ENCODE data around the gene SPPL3. TPM values are rescaled to one million over a fixed set of nuclear protein-coding genes. Genes with fewer than 3 reads are reported as not detected.
A peak's percentile ranks its signal among the peaks of the same experiment; 100 is the strongest.

SPPL3 gene
- total and polyA plus RNA-seq, 2 experiments from 2014 or later, result 10.9 to 27.8 TPM

- H3K27ac Mint-ChIP-seq, result no peak overlapping the region
- no peak overlapping the region for H2AFZ ChIP-seq
- H3K79me2 ChIP-seq (replicated peaks; ENCODE audit: insufficient read depth), result no peaks in the 10 kb centered on the region
- H3K4me3 Mint-ChIP-seq, result no peak overlapping the region
- peaks cover 11% of the 10 kb centered on the region for H3K36me3 Mint-ChIP-seq (ENCODE audit: low read depth)
- no peak overlapping the region for H3K4me2 ChIP-seq
- H3F3A ChIP-seq (replicated peaks; ENCODE audit: low read depth), result no peaks in the 10 kb centered on the region
- H3K27me3 ChIP-seq (ENCODE audit: insufficient read depth), result no peaks in the 10 kb centered on the region
- peaks cover 4% of the 10 kb centered on the region for H3K27me3 Mint-ChIP-seq (ENCODE audit: insufficient read depth, low read depth, poor library complexity)
- no peak overlapping the region for H3K27ac ChIP-seq (ENCODE audit: low read depth)
- TF ChIP-seq CTCF (conservative IDR thresholded peaks at IDR 0.05; ENCODE audit: low read depth in 2 of 2) (peak; percentile 50 to 71), JUNB (IDR thresholded peaks at IDR 0.05; ENCODE audit: unreplicated experiment) (no peak)
- no peaks in the 10 kb centered on the region for H3K4me1 Mint-ChIP-seq
- peak; percentile 68 for DNase-seq (ENCODE audit: low spot score)
- H3K4me1 ChIP-seq (ENCODE audit: insufficient read depth), result no peaks in the 10 kb centered on the region
- no peaks in the 10 kb centered on the region for H3K36me3 ChIP-seq (ENCODE audit: insufficient read depth)
- peaks cover 11% of the 10 kb centered on the region; the same call in 2 of the 3 replicates for H3K9me3 Mint-ChIP-seq
- H4K20me1 ChIP-seq (replicated peaks; ENCODE audit: insufficient read depth), result no peaks in the 10 kb centered on the region
- H3K9me2 ChIP-seq (ENCODE audit: insufficient read depth), result no peaks in the 10 kb centered on the region
- no peak overlapping the region for H3K4me3 ChIP-seq
- ATAC-seq, result peak; percentile 91
These were observed 166.5 kb downstream of the SPPL3 start for GRCh38 chr12:120737557-120738251.

DNA sequence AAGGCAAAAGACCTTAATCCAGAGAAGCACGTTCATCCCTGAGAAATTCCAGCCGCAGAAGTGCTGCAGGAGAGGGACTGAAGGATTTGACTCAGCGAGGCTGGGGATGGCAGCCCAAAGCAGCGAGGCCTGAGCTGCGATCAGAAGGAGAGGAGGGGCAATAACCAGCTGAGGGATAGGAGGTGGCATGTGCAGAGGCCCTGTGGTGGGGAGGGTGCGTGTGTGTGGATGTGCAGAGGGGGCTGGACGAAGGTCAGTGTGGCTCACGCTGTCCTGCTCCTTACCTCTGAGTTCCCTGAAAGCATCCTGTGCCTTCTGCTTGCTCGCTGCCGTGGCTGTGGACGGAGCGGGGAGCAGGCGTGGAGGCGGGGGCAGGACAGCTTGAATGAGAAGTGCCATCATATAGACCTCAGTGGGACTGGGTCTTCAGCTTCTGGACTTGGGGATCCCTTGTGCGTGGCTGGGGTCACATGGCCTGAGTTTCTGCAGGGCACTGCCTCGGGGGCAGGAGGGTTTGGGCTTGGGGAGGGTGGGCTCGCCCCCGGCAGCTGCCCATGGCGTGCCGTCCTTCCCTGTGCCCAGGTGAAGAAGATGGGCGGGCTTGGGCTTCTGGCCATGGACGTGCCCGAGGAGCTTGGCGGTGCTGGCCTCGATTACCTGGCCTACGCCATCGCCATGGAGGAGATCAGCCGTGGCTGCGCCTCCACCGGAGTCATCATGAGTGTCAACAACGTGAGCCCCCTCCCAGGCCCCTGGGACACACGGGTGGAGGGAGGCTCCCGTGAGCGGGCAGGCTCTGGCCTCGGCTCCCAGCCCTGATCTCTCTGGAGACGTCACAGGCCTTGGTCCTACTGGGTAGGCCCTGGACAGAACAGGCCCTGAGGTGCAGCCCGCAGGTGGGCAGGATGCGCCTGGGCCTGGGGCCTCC lies 167.5 kb downstream of the SPPL3 start:
- H3K4me1 ChIP-seq (ENCODE audit: insufficient read depth), result no peaks in the 10 kb centered on the region
- no peak overlapping the region for H2AFZ ChIP-seq
- no peaks in the 10 kb centered on the region for H4K20me1 ChIP-seq (replicated peaks; ENCODE audit: insufficient read depth)
- Mint-ChIP-seq H3K27ac (no peak overlapping the region), H3K4me1 (no peaks in the 10 kb centered on the region), H3K9me3 (peaks cover 14% of the 10 kb centered on the region; the same call in 2 of the 3 replicates), H3K36me3 (ENCODE audit: low read depth) (peaks cover 14% of the 10 kb centered on the region), H3K27me3 (ENCODE audit: insufficient read depth, low read depth, poor library complexity) (peaks cover 1% of the 10 kb centered on the region), H3K4me3 (no peak overlapping the region)
- H3K36me3 ChIP-seq (ENCODE audit: insufficient read depth), result no peaks in the 10 kb centered on the region
- no peak for DNase-seq (ENCODE audit: low spot score)
- H3F3A ChIP-seq (replicated peaks; ENCODE audit: low read depth), result no peaks in the 10 kb centered on the region
- H3K79me2 ChIP-seq (replicated peaks; ENCODE audit: insufficient read depth), result no peaks in the 10 kb centered on the region
- ATAC-seq, result no peak
- H3K27me3 ChIP-seq (ENCODE audit: insufficient read depth), result no peaks in the 10 kb centered on the region
- no peak overlapping the region for H3K27ac ChIP-seq (ENCODE audit: low read depth)
- H3K4me2 ChIP-seq, result no peak overlapping the region
- H3K9me2 ChIP-seq (ENCODE audit: insufficient read depth), result no peaks in the 10 kb centered on the region
- no peak overlapping the region for H3K4me3 ChIP-seq
- TF ChIP-seq ZNF331 (CRISPR knock-in tag; IDR thresholded peaks at IDR 0.05; ENCODE audit: low read depth), result no peak
- TF ChIP-seq EZH2 (IDR thresholded peaks at IDR 0.05; ENCODE audit: low read depth, unreplicated experiment), result no peak
- TF ChIP-seq JUNB (IDR thresholded peaks at IDR 0.05; ENCODE audit: unreplicated experiment), result no peak
- TF ChIP-seq POLR2AphosphoS5 (IDR thresholded peaks at IDR 0.05; ENCODE audit: low read depth), result no peak
- TF ChIP-seq STAT1 (IDR thresholded peaks at IDR 0.05; ENCODE audit: unreplicated experiment), result no peak
- TF ChIP-seq CREB1 (CRISPR knock-in tag; IDR thresholded peaks at IDR 0.05; ENCODE audit: low read depth), result no peak
- TF ChIP-seq, protein P1, sequence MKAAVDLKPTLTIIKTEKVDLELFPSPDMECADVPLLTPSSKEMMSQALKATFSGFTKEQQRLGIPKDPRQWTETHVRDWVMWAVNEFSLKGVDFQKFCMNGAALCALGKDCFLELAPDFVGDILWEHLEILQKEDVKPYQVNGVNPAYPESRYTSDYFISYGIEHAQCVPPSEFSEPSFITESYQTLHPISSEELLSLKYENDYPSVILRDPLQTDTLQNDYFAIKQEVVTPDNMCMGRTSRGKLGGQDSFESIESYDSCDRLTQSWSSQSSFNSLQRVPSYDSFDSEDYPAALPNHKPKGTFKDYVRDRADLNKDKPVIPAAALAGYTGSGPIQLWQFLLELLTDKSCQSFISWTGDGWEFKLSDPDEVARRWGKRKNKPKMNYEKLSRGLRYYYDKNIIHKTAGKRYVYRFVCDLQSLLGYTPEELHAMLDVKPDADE (IDR thresholded peaks at IDR 0.05), result no peak
- no peak for TF ChIP-seq CTCF (conservative IDR thresholded peaks at IDR 0.05; ENCODE audit: low read depth in 2 of 2)
- TF ChIP-seq REST (IDR thresholded peaks at IDR 0.05; ENCODE audit: unreplicated experiment), result no peak

All from GM23338 (cell line).